Measurements from ENCODE around the gene GFER. TPM values are rescaled to one million over a fixed set of nuclear protein-coding genes. Genes with fewer than 3 reads are reported as not detected.

Gene GFER
- total and polyA plus RNA-seq, 9 of the 15 experiments (the other 6 are each of a cell fraction or from before 2014, with no cell fraction given): 4.3 to 53.7 (median 19.8) TPM

- H3K79me2 ChIP-seq (ENCODE audit: control insufficient read depth, insufficient read depth, low read length): peaks cover 16% of the 10 kb centered on the region
- ChIA-PET CTCF (ENCODE audit: low intra/inter-chr PET ratio) (interaction anchor here (0.7 kb wide), 1 partner anchor 197 kb away, joined by 3 read pairs; no protein-coding TSS in a partner anchor), POLR2A (interaction anchor here (0.6 to 10.2 kb wide), 8 partner anchors 8 to 32 kb away, joined by 3 to 103 read pairs (median 4); partner anchors contain the start of genes RNF151, RPS2 and TBL3)
- no peaks in the 10 kb centered on the region for H4K20me1 ChIP-seq (replicated peaks; ENCODE audit: control insufficient read depth, insufficient read depth, low read length)
- H3K9me3 ChIP-seq (replicated peaks; ENCODE audit: control insufficient read depth, insufficient read depth, low read depth, low read length): no peaks in the 10 kb centered on the region
- in situ Hi-C loops (cut with MboI): no loop called here
- no peaks in the 10 kb centered on the region for H3K27me3 ChIP-seq (ENCODE audit: control insufficient read depth in 2 of 2, insufficient read depth in 2 of 2, low read length in 2 of 2)
- peak overlapping the region; percentile 82 for H3K4me2 ChIP-seq (ENCODE audit: insufficient read depth, low read length)
- peak overlapping the region; percentile 67 to 98 for H3K9ac ChIP-seq (ENCODE audit: insufficient read depth in 1 of 2, low read depth in 2 of 2, low read length in 2 of 2)
- FAIRE-seq (peak; percentile 65), ATAC-seq (peak; percentile 25), DNase-seq (ENCODE audit: extremely low read depth in 1 of 4, low spot score in 3 of 4) (peak; percentile 46 to 72 (median 64))
- peaks cover 24% of the 10 kb centered on the region; the same call in 1 of the 3 replicates for H3K36me3 ChIP-seq (ENCODE audit: control insufficient read depth, insufficient read depth, low read length)
- WGBS (ENCODE audit: insufficient coverage, low coverage, missing lambda C conversion rate): 2% methylated on average over 47 of the region's 58 CpGs
- peak overlapping the region; percentile 82 for H2AFZ ChIP-seq (ENCODE audit: low read depth, low read length)
- BruUV-seq (replicated peaks): TSS peak; percentile 68
- intact Hi-C loops (cut with micrococcal nuclease): no loop called here
- H3K9me1 ChIP-seq (ENCODE audit: control insufficient read depth, insufficient read depth, low read length): no peaks in the 10 kb centered on the region
- H3K27ac ChIP-seq (ENCODE audit: extremely low read depth, low read depth, low read length): peak overlapping the region; percentile 73
- H3K4me1 ChIP-seq (replicated peaks in 1 of 2; ENCODE audit: control insufficient read depth in 2 of 2, insufficient read depth in 2 of 2, low read length in 2 of 2): peaks cover 6 to 73% of the 10 kb centered on the region in 2 experiments; a peak in 4 of 5 replicates
- peak overlapping the region; percentile 70 for H3K4me3 ChIP-seq
- TF ChIP-seq HLTF (IDR thresholded peaks at IDR 0.05) (no peak), TCF3 (CRISPR knock-in tag; IDR thresholded peaks at IDR 0.05) (no peak), MITF (IDR thresholded peaks at IDR 0.05) (peak; percentile 39; the same call in 1 of the 2 replicates), SIRT6 (IDR thresholded peaks at IDR 0.05; ENCODE audit: low read depth, low read length) (no peak), KDM2B (CRISPR knock-in tag; IDR thresholded peaks at IDR 0.05) (0 out of 2 replicates have a peak, but pooled peaks have one; percentile 11), HNRNPL (IDR thresholded peaks at IDR 0.05; ENCODE audit: low read depth, low read length) (no peak), TSC22D4 (tag; IDR thresholded peaks at IDR 0.05) (no peak), ZNF644 (tag; IDR thresholded peaks at IDR 0.05; ENCODE audit: low read depth) (0 out of 2 replicates have a peak, but pooled peaks have one; percentile 7), SREBF2 (CRISPR knock-in tag; IDR thresholded peaks at IDR 0.05) (no peak), ZNF780A (CRISPR knock-in tag; IDR thresholded peaks at IDR 0.05) (no peak), USF1 (CRISPR knock-in tag; IDR thresholded peaks at IDR 0.05) (no peak), SAP30 (IDR thresholded peaks at IDR 0.05; ENCODE audit: borderline replicate concordance, insufficient read depth, low read depth, low read length, poor library complexity, severe bottlenecking) (peak; percentile 26)
- TF ChIP-seq, protein P1, sequence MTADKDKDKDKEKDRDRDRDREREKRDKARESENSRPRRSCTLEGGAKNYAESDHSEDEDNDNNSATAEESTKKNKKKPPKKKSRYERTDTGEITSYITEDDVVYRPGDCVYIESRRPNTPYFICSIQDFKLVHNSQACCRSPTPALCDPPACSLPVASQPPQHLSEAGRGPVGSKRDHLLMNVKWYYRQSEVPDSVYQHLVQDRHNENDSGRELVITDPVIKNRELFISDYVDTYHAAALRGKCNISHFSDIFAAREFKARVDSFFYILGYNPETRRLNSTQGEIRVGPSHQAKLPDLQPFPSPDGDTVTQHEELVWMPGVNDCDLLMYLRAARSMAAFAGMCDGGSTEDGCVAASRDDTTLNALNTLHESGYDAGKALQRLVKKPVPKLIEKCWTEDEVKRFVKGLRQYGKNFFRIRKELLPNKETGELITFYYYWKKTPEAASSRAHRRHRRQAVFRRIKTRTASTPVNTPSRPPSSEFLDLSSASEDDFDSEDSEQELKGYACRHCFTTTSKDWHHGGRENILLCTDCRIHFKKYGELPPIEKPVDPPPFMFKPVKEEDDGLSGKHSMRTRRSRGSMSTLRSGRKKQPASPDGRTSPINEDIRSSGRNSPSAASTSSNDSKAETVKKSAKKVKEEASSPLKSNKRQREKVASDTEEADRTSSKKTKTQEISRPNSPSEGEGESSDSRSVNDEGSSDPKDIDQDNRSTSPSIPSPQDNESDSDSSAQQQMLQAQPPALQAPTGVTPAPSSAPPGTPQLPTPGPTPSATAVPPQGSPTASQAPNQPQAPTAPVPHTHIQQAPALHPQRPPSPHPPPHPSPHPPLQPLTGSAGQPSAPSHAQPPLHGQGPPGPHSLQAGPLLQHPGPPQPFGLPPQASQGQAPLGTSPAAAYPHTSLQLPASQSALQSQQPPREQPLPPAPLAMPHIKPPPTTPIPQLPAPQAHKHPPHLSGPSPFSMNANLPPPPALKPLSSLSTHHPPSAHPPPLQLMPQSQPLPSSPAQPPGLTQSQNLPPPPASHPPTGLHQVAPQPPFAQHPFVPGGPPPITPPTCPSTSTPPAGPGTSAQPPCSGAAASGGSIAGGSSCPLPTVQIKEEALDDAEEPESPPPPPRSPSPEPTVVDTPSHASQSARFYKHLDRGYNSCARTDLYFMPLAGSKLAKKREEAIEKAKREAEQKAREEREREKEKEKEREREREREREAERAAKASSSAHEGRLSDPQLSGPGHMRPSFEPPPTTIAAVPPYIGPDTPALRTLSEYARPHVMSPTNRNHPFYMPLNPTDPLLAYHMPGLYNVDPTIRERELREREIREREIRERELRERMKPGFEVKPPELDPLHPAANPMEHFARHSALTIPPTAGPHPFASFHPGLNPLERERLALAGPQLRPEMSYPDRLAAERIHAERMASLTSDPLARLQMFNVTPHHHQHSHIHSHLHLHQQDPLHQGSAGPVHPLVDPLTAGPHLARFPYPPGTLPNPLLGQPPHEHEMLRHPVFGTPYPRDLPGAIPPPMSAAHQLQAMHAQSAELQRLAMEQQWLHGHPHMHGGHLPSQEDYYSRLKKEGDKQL (CRISPR knock-in tag; IDR thresholded peaks at IDR 0.05; ENCODE audit: borderline replicate concordance): no peak
Measured at GRCh38 chr16:1984347-1985225, 593 bp downstream of the GFER start.
